Left kidney (tissue), 2 donors: ENCODE results near the gene TNXB. TPM values are rescaled to one million over a fixed set of nuclear protein-coding genes. Genes with fewer than 3 reads are reported as not detected.
"Not testable (repeated sequence)": the region's sequence is repeated elsewhere in the genome, so short reads cannot be mapped to it uniquely, and the experiment has no call there.

Experiments
- DNase-seq: peaks from one replicate; pipeline ENCODE4 v3.0.0-alpha.2; 2013
- polyA plus RNA-seq: library from polyadenylated mRNA; unstranded; fragments of 120-200 nt; gene quantifications from one replicate; pipeline ENCODE4 v1.2.1, GENCODE V29; 2013; ENCODE audit not compliant: insufficient read length

TNXB gene
- polyA plus RNA-seq, 1 donor, result 4.7 TPM

DNA sequence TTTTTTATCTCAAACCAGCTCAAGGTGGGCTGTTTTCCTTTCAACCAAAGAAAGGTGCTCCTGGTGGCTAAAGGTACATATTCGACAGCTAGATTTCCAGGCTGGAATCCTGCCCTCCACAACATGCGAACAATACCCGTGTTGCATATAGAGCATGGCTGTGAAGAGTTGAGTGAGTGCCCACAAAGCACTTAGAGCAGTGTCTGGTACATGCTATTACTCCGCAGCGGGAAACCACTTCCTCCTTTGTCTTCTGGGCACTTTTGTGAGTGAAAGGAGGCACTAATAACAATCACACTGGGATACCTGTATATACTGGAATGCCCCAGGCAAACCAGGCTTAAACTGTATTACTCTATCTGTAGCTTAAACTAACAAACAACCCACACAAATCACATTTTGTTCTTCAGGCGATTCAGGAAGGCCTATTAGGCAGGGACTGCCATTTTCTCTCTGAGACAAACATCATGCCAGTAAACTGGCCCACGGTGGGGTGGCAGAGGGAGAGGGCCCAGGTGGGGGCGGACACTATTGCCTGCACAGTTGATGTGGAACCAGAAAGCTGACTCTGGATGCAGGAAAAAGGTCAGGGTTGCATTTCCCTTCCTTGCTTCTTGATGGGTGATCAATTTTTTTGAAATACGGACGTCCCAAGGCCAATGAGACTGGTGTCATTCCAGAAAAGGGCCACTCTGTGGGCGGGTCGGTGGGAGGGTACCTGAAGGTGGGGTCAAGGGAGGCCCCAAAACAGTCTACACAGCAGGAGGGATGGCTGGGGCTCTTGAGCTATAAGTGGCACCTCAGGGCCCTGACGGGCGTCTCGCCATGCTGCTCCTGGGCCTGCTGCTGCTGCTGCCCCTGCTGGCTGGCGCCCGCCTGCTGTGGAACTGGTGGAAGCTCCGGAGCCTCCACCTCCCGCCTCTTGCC, 71.3 kb downstream of the TNXB start, which contains the start of gene CYP21A2:
Gene CYP21A2, plus strand, starts transcription at position 818 of the 927 bp plus-strand sequence. Its CDS starts 8 bp downstream, at position 826.
- DNase-seq, result not testable (repeated sequence)

DNA sequence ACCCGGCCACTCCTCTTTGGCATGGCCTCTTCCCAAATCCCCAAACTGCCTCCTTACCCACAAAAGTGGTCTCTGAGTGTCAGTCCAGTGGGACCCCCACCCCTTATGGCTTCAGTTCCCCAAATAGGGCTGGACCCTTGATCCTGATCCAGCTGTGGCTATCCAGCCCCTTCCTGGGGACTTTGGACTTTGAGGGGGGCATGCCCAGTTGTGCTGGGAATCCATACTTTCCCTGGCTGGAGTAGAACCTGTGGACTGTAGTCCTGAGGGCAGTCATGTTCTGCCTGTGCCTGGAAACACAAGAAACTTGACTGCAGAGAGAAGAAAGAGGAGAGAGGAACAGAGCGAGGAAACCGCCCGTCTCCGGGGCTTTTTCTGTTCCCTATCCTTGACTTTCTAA, 72.0 kb downstream of the TNXB start:
- DNase-seq, result not testable (repeated sequence)

DNA sequence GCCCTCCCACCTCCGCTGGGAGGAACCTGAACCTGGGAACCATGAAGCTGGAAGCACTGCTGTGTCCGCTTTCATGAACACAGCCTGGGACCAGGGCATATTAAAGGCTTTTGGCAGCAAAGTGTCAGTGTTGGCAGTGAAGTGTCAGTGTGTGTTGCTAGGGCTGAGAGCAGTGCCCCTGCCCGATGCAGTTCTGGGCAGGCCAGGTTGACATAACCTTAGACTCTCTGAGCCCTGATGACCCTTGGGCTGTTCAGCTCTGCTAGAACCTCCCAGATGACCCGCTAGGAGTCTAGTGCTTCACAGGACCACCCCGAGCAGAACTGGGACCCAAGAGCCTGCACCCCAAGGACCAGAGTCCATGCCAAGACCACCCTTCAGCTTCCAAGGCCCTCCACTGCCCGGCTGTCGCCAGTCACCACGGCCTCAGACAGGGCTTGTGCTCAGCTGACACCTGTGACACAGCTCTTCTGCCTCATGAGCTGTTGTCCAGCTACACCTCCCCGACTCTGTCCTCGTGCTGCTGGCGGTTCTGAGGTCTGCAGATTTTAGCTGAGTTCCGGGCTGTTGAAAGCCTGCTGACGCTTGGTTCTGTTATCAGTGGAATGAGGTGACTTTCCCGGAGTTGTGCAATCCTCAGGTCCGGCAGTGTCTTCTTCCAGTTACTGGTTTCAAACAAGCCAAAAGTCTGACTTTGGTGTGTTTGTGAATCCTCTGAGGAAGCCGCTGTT, 73.7 kb downstream of the TNXB start:
- not testable (repeated sequence) for DNase-seq

GRCh38 chr6:32029553-32029952, 79.6 kb downstream of the TNXB start:
- DNase-seq, result not testable (repeated sequence)

- DNase-seq, result not testable (repeated sequence)
These were observed 80.5 kb downstream of the TNXB start for GRCh38 chr6:32028631-32029030.

DNA sequence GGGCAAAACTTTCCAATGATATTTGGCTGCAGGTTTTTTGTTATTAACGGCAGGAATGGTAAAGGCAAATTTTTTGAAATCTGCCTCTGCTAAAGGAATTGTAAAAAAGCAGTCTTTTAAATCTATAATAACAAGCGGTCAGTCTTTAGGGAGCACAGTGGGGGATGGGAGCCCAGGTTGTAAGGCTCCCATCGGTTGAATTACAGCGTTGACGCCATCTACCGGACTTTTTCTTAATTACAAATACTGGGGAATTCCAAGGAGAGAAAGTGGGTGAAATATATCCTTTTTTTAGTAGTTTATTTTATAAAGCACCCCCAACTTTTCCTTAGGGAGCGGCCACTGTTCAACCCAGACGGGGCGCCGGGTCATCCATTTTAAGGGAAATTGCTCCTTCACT, 87.0 kb downstream of the TNXB start:
- DNase-seq, result not testable (repeated sequence)

DNA sequence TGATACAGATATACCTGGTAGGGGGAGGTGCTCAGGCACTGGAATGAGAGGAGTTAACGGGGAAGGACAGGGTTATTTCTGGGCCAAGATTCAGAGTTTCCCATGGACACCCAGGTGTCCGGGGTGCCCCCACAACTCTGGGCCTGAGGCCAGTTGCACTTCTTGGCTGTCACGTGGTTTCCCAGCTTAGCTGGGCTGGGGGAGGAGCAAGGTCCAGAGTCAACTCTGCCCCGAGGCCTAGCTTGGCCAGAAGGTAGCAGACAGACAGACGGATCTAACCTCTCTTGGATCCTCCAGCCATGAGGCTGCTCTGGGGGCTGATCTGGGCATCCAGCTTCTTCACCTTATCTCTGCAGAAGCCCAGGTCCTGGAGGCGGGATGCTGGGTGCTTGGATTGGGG, 94.6 kb downstream of the TNXB start, which contains the start of gene C4B:
Gene C4B, plus strand, starts transcription at position 249 of the 400 bp plus-strand sequence. Its CDS starts 51 bp downstream, at position 300.
- DNase-seq, result not testable (repeated sequence)

- not testable (repeated sequence) for DNase-seq
These were observed 95.4 kb downstream of the TNXB start for GRCh38 chr6:32013738-32014137.

DNA sequence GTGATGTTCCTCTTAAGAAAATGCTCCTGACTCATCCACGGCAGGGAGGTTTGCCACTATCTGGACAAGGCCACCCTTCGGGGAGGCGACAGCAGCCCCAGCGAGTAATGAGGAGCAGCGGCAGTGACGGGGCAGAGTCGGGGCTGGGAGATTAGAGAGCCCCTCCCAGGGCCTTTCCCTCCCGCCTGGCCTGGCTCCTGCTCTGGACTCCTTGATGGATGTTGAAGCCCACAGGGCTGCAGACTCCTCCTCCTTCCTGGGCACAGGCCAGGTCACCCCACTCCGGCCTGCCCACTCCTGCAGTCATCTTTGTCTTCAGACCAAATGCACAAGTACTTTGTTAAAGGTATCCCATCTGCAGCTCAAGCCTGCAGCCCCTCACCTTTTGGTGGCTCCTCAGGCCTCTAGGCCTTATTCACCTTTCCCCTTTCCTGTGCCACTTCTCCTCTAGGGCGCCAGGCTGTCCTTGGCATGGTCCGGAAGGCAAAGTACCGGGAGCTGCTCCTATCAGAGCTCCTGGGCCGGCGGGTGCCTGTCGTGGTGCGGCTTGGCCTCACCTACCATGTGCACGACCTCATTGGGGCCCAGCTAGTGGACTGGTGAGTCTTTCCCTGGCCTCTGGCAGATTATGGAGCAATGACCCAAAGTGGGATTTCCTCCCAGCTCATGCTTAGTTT, 96.1 kb downstream of the TNXB start:
- not testable (repeated sequence) for DNase-seq

DNA sequence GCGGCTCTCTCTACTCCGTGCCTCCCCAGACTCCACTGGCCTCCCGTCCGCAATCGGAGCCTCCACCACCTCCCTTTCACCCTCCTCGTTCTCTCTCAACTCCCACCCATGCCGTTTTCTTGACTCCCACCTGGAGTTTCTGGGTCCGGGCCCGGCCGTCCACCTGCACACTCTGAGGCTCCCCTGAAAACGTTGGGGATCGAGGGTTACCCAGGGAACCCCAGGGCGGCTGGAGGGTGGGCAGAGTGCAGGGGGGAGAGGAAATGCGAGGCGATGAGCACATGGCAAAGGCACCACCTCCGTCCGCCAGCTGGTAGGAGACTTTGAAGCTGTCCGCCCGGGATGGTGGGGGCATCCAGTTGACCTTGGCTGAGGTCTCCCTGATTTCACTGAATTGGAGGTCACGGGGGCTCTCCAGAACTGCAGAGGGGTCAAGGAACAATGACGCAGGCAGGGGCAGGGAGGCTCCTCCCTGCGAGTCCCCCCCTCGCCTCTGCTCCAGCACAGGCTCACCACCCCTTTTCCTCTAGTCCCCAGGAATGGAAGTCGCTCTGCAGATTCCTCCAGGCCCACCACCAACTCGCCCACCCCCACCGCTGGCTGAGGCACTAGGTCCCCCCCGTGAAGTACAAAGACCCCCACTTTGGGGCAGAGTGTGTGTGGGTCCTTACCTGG, 98.1 kb downstream of the TNXB start:
- not testable (repeated sequence) for DNase-seq

DNA sequence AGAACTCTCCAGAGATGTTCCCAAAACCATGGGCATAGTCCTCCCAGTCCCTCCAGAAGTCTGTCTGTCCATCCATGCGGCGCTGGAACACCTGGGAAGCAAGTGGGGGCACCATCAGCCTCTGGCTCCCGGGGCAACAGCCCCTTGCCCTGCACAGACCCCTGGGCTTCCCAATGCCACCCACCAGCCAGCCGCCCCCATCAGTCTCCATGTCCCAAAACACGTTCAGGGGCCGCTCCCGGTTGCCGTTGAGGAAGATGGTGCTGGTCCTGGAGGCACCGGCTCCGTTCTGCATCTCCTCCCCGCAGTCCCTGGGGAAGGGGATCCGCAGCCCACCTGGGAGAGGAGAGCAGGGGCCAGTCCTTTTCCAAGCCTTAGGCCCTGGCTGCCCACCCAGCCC, 99.6 kb downstream of the TNXB start:
- DNase-seq, result not testable (repeated sequence)

GRCh38 chr6:32008616-32009015, 100.5 kb downstream of the TNXB start:
- DNase-seq, result not testable (repeated sequence)

DNA sequence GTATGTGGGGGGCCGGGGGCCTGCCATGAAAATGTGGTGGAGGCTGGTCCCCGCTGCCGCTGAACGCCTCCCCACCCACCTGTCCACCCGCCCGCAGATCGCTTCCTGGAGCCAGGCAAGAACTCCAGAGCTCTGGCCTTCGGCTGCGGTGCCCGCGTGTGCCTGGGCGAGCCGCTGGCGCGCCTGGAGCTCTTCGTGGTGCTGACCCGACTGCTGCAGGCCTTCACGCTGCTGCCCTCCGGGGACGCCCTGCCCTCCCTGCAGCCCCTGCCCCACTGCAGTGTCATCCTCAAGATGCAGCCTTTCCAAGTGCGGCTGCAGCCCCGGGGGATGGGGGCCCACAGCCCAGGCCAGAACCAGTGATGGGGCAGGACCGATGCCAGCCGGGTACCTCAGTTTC, 101.1 kb downstream of the TNXB start:
- DNase-seq, result not testable (repeated sequence)

DNA sequence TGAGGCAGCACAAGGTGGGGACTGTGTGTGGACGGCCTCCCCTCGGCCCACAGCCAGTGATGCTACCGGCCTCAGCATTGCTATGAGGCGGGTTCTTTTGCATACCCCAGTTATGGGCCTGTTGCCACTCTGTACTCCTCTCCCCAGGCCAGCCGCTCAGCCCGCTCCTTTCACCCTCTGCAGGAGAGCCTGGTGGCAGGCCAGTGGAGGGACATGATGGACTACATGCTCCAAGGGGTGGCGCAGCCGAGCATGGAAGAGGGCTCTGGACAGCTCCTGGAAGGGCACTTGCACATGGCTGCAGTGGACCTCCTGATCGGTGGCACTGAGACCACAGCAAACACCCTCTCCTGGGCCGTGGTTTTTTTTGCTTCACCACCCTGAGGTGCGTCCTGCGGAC, 102.1 kb downstream of the TNXB start:
- DNase-seq, result not testable (repeated sequence)

DNA sequence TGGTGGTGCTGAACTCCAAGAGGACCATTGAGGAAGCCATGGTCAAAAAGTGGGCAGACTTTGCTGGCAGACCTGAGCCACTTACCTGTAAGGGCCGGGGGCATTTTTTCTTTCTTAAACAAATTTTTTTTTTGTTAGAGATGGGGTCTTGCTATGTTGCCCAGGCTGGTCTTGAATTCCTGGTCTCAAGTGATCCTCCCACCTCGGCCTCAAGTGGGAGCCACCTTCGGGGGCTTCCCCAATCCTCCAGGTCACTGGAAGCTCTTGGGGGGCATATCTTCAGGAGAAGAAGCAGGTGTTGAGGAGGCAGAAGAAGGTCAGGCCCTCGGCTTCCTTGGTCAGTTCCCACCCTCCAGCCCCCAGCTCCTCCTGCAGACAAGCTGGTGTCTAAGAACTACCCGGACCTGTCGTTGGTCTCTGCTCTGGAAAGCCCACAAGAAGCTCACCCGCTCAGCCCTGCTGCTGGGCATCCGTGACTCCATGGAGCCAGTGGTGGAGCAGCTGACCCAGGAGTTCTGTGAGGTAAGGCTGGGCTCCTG, 103.1 kb downstream of the TNXB start:
- DNase-seq, result not testable (repeated sequence)

- not testable (repeated sequence) for DNase-seq
These were observed 103.6 kb downstream of the TNXB start for GRCh38 chr6:32005538-32005880.

DNA sequence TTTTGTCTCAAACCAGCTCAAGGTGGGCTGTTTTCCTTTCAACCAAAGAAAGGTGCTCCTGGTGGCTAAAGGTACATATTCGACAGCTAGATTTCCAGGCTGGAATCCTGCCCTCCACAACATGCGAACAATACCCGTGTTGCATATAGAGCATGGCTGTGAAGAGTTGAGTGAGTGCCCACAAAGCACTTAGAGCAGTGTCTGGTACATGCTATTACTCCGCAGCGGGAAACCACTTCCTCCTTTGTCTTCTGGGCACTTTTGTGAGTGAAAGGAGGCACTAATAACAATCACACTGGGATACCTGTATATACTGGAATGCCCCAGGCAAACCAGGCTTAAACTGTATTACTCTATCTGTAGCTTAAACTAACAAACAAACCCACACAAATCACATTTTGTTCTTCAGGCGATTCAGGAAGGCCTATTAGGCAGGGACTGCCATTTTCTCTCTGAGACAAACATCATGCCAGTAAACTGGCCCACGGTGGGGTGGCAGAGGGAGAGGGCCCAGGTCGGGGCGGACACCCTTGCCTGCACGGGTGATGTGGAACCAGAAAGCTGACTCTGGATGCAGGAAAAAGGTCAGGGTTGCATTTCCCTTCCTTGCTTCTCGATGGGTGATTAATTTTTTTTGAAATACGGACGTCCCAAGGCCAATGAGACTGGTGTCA, 104.1 kb downstream of the TNXB start:
- DNase-seq, result not testable (repeated sequence)

GRCh38 chr6:32004393-32004792, 104.7 kb downstream of the TNXB start:
- DNase-seq, result not testable (repeated sequence)

DNA sequence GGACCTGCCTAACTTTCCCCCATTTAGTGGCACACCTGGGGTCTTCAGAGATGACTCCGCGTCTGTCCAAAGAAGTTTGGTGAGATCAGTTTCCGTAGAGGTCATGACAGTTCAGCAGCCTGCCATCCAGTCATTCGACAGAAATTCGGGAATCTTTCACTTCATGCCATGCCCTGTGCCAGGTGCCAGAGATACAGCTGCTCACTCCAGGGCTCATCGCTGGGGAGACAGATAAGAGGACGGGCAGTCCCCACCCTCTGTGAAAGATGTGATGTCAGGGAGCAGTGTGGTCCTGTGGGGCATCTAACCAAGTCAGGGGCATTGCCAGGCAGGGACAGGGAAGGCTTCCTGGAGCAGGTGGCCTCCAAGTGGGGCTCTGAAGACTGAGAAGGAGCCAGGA, 105.8 kb downstream of the TNXB start:
- DNase-seq, result not testable (repeated sequence)

DNA sequence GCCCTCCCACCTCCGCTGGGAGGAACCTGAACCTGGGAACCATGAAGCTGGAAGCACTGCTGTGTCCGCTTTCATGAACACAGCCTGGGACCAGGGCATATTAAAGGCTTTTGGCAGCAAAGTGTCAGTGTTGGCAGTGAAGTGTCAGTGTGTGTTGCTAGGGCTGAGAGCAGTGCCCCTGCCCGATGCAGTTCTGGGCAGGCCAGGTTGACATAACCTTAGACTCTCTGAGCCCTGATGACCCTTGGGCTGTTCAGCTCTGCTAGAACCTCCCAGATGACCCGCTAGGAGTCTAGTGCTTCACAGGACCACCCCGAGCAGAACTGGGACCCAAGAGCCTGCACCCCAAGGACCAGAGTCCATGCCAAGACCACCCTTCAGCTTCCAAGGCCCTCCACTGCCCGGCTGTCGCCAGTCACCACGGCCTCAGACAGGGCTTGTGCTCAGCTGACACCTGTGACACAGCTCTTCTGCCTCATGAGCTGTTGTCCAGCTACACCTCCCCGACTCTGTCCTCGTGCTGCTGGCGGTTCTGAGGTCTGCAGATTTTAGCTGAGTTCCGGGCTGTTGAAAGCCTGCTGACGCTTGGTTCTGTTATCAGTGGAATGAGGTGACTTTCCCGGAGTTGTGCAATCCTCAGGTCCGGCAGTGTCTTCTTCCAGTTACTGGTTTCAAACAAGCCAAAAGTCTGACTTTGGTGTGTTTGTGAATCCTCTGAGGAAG, 106.4 kb downstream of the TNXB start:
- DNase-seq, result not testable (repeated sequence)
